Loucy (cell line): ENCODE data around the gene LAYN.

Experiments
- H2AFZ ChIP-seq: fragments of 200-600 bp; sonication (generic); 2 replicates; pipeline ENCODE4 v1.6.0; 2016; ENCODE audit warnings: antibody characterized with exemption, mild to moderate bottlenecking, low read length, moderate library complexity
- H3F3A ChIP-seq: fragments of 200-600 bp; 2 replicates; pipeline ENCODE4 v1.6.0; 2016; ENCODE audit warnings: antibody characterized with exemption, low read depth, mild to moderate bottlenecking
- H3K27me3 ChIP-seq: fragments of 200-600 bp; sonication (generic); 2 replicates; pipeline ENCODE4 v1.6.1; 2014; ENCODE audit warnings: low read length, mild to moderate bottlenecking; ENCODE audit not compliant: insufficient read depth, poor library complexity, severe bottlenecking
- H3K36me3 ChIP-seq: fragments of 200-600 bp; sonication (generic); 2 replicates; pipeline ENCODE4 v1.6.1; 2016; ENCODE audit warnings: low read length; ENCODE audit not compliant: insufficient read depth
- H3K4me1 ChIP-seq: fragments of 200-600 bp; sonication (generic); 2 replicates; pipeline ENCODE4 v1.5.1; 2014; ENCODE audit warnings: low read length, mild to moderate bottlenecking; ENCODE audit not compliant: insufficient read depth, poor library complexity, severe bottlenecking
- H3K4me2 ChIP-seq: fragments of 200-600 bp; sonication (generic); 2 replicates; pipeline ENCODE4 v1.6.0; 2014; ENCODE audit warnings: antibody characterized with exemption, low read length, low read depth, mild to moderate bottlenecking; ENCODE audit not compliant: poor library complexity, severe bottlenecking
- H3K4me3 ChIP-seq: fragments of 200-600 bp; sonication (generic); 2 replicates; pipeline ENCODE4 v1.5.1; 2014; ENCODE audit warnings: low read length, mild to moderate bottlenecking, mixed read lengths; ENCODE audit not compliant: poor library complexity, severe bottlenecking
- H3K79me2 ChIP-seq: fragments of 200-600 bp; sonication (generic); 2 replicates; pipeline ENCODE4 v1.6.1; 2014; ENCODE audit warnings: low read length; ENCODE audit not compliant: insufficient read depth
- H3K9ac ChIP-seq: fragments of 200-600 bp; sonication (generic); 2 replicates; pipeline ENCODE4 v1.6.0; 2014; ENCODE audit warnings: mild to moderate bottlenecking, low read depth, low read length, moderate library complexity; ENCODE audit not compliant: poor library complexity, severe bottlenecking
- H3K9me2 ChIP-seq: fragments of 200-600 bp; sonication (generic); replicated peaks from 2 replicates; pipeline ENCODE4 v1.6.1; 2016; ENCODE audit warnings: low read depth, low read length, mixed read lengths
- H3K9me3 ChIP-seq: fragments of 200-600 bp; sonication (generic); 2 replicates; pipeline ENCODE4 v1.6.1; 2014; ENCODE audit warnings: mild to moderate bottlenecking, antibody characterized with exemption, low read length, low read depth; ENCODE audit not compliant: insufficient read depth
- H4K20me1 ChIP-seq: fragments of 200-600 bp; sonication (generic); 2 replicates; pipeline ENCODE4 v1.6.0; 2014; ENCODE audit warnings: antibody characterized with exemption, low read length, mild to moderate bottlenecking; ENCODE audit not compliant: insufficient read depth, poor library complexity, severe bottlenecking
- EZH2phosphoT487 ChIP-seq: fragments of 200-600 bp; IDR thresholded peaks from 2 replicates; pipeline ENCODE4 v1.6.1; 2018; ENCODE audit warnings: antibody characterized with exemption, mild to moderate bottlenecking, moderate library complexity, borderline replicate concordance
- TF ChIP-seq, protein P1 (sequence below): fragments of 200-600 bp; sonication (generic); conservative IDR thresholded peaks from 2 replicates; pipeline ENCODE4 v1.5.1; 2014; ENCODE audit warnings: mild to moderate bottlenecking, antibody characterized with exemption, low read length

LAYN gene

DNA sequence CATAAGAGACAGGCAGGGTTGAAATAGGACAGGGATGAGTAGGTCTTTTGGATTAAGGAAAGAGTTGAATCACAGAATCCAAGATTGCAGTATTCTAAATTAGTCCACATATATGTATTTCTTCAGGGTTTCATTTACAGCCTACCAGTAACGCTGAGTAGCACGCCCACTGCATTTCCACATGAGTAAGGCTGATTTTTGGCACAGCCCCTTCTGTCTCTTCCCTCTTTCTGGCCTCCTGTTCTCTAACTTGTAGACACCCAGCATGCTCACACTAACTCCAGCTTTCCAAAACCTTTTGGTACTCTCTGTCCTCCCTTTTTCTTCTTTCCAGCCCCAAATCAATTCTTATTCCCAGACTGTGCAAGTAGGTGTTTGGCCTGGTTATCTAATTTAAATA is 58.0 kb downstream of the LAYN start:
- Histone ChIP-seq H4K20me1 (peaks cover 3% of the 10 kb centered on the region), H3K36me3 (no peaks in the 10 kb centered on the region), H3K4me2 (no peak overlapping the region), H3K9me2 (no peaks in the 10 kb centered on the region), H3K4me3 (no peak overlapping the region), H3F3A (no peaks in the 10 kb centered on the region), H3K79me2 (peaks cover 10% of the 10 kb centered on the region; the same call in 1 of the 2 replicates), H2AFZ (0 out of 2 replicates have a peak overlapping the region, but pooled peaks have one; percentile 28), H3K9ac (no peak overlapping the region), H3K4me1 (peaks cover 12% of the 10 kb centered on the region), H3K9me3 (no peaks in the 10 kb centered on the region), H3K27me3 (no peaks in the 10 kb centered on the region)
- no peak for TF ChIP-seq EZH2phosphoT487
- TF ChIP-seq, protein P1, sequence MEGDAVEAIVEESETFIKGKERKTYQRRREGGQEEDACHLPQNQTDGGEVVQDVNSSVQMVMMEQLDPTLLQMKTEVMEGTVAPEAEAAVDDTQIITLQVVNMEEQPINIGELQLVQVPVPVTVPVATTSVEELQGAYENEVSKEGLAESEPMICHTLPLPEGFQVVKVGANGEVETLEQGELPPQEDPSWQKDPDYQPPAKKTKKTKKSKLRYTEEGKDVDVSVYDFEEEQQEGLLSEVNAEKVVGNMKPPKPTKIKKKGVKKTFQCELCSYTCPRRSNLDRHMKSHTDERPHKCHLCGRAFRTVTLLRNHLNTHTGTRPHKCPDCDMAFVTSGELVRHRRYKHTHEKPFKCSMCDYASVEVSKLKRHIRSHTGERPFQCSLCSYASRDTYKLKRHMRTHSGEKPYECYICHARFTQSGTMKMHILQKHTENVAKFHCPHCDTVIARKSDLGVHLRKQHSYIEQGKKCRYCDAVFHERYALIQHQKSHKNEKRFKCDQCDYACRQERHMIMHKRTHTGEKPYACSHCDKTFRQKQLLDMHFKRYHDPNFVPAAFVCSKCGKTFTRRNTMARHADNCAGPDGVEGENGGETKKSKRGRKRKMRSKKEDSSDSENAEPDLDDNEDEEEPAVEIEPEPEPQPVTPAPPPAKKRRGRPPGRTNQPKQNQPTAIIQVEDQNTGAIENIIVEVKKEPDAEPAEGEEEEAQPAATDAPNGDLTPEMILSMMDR = no peak

DNA sequence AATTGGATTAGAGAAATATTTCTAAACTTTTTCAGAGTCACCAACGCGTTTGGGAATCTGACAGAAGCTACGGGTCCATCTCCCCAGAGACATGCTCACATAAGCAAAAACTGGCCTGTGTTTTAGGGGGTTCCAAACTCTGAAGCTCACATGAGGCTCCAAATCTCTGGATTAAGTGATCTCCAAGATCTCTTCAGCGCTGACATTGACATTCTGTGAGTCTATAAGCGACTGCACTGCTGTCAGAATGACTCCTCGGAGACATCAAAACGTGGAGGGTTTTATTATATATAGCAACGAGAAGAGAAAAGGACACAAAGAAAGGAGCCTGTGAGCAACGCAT is 61.1 kb downstream of the LAYN start:
- no peaks in the 10 kb centered on the region for H3K36me3 ChIP-seq
- no peak for TF ChIP-seq EZH2phosphoT487
- TF ChIP-seq, protein P1 = no peak
- H3K9me2 ChIP-seq = no peaks in the 10 kb centered on the region
- H3F3A ChIP-seq = no peaks in the 10 kb centered on the region
- H3K79me2 ChIP-seq = peaks cover 38% of the 10 kb centered on the region
- H3K27me3 ChIP-seq = no peaks in the 10 kb centered on the region
- H3K4me3 ChIP-seq = peak overlapping the region; percentile 72
- H3K9ac ChIP-seq = peak overlapping the region; percentile 74
- H4K20me1 ChIP-seq = peaks cover 25% of the 10 kb centered on the region
- no peaks in the 10 kb centered on the region for H3K9me3 ChIP-seq
- peak overlapping the region; percentile 90 for H2AFZ ChIP-seq
- peak overlapping the region; percentile 77 for H3K4me2 ChIP-seq
- H3K4me1 ChIP-seq = peaks cover 27% of the 10 kb centered on the region

DNA sequence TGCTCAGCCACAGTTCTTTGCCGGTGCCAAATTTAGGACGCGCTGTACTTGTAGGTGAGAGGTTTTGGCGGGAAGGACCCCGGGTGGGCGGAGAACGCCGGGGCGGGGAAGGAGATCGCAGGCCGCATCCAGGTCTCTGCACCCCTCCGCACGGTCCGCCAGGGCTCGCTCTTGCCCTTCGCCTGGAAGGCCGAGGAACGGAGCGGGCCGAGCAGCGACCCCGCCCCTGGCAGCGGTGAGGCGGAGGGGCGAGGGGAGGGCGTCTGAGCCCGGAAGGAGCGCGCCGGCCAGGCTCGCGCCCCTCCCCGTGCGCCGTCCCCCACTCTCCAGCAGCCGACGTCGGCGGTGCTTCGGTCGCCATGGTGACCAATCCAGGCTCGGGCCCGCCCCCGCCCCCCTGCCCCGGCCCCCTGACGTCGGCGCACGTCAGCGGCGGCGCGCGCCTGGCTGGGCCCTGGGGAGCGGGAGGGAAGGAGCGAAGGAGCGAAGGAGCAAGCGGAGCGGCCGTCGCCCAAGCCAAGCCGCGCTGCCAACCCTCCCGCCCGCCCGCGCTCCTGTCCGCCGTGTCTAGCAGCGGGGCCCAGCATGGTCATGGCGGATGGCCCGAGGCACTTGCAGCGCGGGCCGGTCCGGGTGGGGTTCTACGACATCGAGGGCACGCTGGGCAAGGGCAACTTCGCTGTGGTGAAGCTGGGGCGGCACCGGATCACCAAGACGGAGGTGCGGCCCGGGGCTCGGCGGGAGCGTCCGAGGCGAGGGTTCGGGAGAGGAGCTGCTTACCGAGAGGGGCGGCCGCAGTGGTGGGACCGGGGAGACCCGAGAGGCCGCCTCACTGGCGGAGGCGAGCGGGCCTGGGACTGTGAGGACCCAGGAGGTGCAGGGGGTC is 61.7 kb downstream of the LAYN start, which contains the start of gene SIK2:
SIK2 (plus strand) TSS at position 471 of the 886 bp plus-strand sequence; CDS start at position 586, 115 bp downstream.
- H3K4me2 ChIP-seq = peak within 1 kb of the TSS; percentile 93
- peaks cover 30% of the 10 kb centered on the region for H4K20me1 ChIP-seq
- no peaks in the 10 kb centered on the region for H3F3A ChIP-seq
- peak within 1 kb of the TSS; percentile 92 for H2AFZ ChIP-seq
- no peaks in the 10 kb centered on the region for H3K36me3 ChIP-seq
- H3K9me2 ChIP-seq = no peaks in the 10 kb centered on the region
- peaks cover 31% of the 10 kb centered on the region for H3K4me1 ChIP-seq
- peak within 1 kb of the TSS; percentile 77 for H3K9ac ChIP-seq
- no peaks in the 10 kb centered on the region for H3K27me3 ChIP-seq
- H3K9me3 ChIP-seq = no peaks in the 10 kb centered on the region
- TF ChIP-seq, protein P1 = peak; percentile 76
- no peak for TF ChIP-seq EZH2phosphoT487
- peaks cover 45% of the 10 kb centered on the region for H3K79me2 ChIP-seq
- peak within 1 kb of the TSS; percentile 83 for H3K4me3 ChIP-seq
